Activated gamma-delta T cell treated with anti-CD3 and anti-CD28 coated beads, Interleukin-2, amount 50 U/mL, for 16 hours (primary cell): ENCODE results near the gene PPP1R13B.
"Not testable (repeated sequence)": the region's sequence is repeated elsewhere in the genome, so short reads cannot be mapped to it uniquely, and the experiment has no call there.

ENCODE experiments used
- DNase-seq: peaks from one replicate; pipeline ENCODE4 v3.0.0-alpha.2; 2020; ENCODE audit warnings: low read depth

The PPP1R13B gene

GRCh38 chr14:103832046-103832445, 15.3 kb downstream of the PPP1R13B start:
- DNase-seq, result no peak

DNA sequence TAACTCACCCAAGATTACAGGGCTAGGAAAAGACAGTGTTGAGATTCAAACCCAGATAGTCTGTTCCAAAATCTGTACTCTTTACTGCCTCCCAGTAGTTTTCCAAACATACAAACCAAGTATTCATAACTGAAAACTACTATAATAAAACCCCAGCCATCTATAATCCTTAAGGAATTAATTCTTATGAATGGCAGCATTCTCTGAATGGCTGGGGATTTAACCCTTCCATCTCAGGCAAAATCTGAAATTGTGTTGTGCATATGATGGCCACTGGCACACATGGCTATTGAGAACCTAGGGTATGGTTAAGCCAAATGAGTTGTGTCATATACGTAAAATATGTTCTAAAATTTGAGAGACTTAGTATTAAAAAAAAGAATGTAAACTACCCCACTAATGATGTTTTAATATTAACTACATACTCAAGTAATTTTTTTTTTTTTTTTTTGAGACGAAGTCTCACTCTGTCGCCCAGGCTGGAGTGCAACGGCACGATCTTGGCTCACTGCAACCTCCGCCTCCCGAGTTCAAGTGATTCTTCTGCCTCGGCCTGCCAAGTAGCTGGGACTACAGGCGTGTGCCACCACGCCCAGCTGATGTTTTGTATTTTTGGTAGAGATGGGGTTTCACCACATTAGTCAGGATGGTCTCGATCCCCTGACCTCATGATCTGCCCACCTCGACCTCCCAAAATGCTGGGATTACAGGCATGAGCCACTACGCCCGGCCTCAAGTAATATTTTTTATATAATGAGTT, 16.7 kb downstream of the PPP1R13B start:
- DNase-seq, result no peak

DNA sequence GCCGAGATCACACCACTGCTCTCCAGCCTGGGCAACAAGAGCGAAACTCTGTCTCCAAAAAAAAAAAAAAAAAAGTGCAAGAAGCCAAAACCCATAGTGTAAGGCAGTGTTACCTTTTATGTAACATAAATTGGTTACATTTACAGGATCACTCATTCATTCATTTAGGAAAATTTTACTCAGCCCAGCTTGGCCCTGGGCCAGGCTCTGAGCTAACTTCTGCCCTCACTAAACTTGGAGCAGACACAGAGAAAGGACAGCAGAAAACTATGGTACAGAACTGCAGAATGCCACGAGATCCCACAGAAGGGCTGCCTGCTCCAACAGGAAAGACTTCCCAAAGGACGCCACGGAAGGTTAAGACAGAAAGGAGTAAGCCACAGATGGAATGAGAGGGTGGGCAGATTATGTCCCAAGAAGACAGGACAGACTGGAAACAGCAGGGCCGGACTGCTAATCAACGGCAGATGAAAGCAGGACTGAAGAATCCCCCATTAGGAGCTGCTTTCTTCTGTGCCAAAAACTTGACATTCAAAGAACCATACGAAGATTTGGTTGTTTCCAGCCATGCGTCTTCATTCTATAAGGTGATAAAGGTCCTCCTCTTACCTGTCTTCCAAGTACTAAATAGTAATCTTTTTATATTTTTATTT, 18.9 kb downstream of the PPP1R13B start:
- no peak for DNase-seq

DNA sequence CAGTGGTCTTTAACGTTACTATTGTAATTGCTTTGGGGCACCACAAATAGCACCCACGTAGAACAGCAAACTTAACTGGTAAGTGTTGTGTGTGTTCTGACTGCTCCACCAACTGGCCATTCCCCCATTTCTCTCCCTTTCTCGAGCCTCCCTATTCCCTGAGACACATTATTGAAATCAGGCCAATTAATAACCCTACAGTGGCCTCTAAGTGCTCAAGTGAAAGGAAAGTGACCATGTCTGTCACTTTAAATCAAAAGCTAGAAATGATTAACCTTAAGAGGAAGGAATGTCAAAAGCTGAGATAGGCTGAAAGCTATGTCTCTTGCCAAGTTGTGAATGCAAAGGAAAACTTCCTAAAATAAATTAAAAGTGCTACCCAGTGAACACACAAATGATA, 22.3 kb downstream of the PPP1R13B start:
- no peak for DNase-seq

DNA sequence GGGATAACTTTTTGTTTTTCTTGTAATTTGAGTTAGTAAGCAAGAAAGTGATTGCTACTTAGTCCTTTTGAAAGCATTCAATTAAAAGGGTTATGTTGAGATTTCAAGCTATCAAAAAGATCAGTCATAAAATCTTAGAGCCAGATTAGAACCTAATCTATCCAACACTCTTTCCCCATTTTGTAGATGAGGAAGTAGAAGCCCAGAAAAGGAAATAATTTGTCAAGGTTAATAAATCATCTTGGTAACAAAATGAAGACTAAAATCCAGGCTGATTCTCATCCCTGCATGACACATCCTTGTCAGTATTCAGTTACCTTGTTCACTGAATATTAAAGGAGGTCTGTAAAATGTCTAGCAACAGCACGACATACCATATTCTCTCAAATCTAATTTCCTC, 26.5 kb downstream of the PPP1R13B start:
- no peak for DNase-seq

DNA sequence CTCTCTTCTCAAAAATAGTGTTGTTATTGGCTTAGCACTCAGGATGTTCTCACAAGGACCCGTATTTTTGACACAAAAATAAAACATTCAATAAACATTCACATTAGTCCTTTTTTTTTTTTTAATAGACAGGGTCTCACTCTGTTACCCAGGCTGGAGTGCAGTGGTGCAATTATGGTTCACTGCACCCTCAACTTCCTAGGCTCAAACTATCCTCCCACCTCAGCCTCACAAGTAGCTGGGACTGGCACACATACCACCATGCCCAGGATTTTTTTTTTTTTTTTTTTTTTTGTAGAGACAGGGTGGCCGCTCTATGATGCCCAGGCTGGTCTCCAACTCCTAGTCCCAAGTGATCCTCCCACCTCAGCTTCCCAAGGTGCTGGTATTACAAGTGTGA, 27.0 kb downstream of the PPP1R13B start:
- no peak for DNase-seq

DNA sequence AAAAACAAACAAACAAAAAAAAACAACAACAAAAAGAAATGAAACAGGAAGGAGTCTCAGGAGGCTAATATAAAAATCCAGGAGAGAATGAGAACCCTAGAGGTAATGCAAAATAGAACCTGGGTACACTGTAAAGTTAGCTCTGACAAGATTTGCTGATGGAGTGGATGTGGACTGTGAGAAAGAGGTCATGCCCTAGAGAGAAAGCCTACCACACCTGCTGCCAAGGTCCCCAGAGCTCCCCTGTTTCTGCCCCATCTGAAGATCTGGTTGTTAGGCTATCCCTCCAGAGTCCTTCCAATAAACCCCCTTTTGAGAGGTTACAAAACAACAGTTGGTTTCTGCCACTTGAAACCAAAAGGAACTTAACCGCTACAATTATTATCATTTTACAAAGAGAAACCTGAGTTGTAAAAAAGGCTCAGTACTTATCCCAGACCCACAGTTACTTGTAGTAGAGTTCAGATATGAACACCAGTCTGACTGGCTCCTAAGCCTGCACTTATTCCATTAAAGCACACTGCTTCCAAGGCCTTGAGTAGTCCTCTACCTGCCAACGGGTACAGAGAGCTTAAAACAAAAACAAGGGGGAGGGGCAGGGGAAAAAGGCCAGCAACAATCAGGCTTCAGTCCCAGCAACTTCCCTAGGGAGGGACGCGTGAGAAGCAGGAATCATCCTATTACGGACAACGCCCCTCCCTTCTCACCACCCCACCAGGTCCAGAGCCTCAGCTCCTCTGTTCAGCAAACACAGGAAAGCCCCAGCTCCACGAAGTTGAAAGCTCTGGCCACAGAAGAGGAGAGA, 27.7 kb downstream of the PPP1R13B start:
- DNase-seq, result no peak

DNA sequence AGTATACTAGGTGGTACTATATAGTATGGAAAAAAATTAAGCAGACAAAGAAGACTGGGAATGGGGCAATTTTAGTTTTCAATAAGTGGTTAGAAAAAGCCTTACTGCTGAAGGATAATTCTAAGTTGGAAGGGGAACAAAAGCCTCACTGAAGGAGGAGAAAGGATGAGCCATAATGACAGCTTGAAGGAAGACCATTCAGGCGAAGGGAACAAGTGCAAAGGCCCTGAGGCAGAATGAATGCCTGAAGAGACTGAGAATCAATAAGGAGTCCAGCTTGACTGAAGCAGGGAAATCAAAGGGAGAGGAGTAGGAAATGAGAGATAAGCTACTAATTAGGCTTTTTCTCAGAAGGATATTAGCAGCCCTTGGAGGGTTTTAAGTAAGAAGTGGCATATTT, 28.5 kb downstream of the PPP1R13B start:
- no peak for DNase-seq

- no peak for DNase-seq
Measured at GRCh38 chr14:103818422-103818821, 29.0 kb downstream of the PPP1R13B start.

- DNase-seq, result no peak
Measured at GRCh38 chr14:103817595-103817994, 29.8 kb downstream of the PPP1R13B start.

- no peak for DNase-seq
Measured at GRCh38 chr14:103816991-103817390, 30.4 kb downstream of the PPP1R13B start.

DNA sequence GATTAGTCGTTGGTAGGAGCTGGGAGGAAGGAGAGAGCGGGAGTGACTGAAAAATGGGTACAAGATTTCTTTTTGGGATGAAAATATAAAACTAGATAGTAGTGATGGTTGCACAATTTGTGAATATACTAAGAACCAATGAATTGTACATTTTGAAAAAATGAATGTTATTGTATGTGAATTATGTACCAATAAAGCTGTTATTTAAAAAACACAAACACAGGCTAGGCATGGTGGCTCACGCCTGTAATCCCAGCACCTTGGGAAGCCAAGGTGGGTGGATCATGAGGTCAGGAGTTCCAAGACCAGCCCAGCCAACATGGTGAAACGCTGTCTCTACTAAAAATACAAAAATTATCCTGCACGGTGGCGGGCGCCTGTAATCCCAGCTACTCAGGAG, 32.1 kb downstream of the PPP1R13B start:
- no peak for DNase-seq

GRCh38 chr14:103811189-103811588, 36.2 kb downstream of the PPP1R13B start:
- no peak for DNase-seq

DNA sequence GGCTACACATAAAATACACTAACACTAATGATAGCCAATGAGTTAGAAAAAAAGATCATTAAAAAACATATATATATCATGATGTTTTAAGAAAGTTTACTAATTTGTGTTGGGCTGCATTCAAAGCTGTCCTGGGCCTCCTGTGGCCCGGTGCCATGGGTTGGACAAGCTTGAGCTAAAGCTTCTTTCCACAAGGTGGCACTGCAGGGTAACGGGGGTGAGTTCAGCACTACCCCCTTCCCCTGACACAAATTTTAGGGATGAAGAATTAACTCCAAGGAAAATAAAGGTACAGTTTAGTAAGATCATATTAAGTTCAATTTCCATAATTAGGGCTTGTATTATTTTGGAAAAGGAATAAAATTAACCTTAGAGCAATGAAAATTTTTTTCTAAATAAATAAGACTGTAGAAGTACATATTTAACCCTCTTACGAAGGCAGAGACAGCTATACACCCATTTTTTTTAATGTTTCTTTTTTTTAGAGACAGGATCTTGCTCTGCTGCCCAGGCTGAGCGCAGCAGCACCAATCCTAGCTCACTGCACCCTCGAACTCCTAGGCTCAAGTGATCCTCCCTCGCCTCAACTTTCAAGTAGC, 38.9 kb downstream of the PPP1R13B start:
- DNase-seq, result peak; percentile 54

- DNase-seq, result no peak
Measured at GRCh38 chr14:103806805-103807204, 40.6 kb downstream of the PPP1R13B start.

DNA sequence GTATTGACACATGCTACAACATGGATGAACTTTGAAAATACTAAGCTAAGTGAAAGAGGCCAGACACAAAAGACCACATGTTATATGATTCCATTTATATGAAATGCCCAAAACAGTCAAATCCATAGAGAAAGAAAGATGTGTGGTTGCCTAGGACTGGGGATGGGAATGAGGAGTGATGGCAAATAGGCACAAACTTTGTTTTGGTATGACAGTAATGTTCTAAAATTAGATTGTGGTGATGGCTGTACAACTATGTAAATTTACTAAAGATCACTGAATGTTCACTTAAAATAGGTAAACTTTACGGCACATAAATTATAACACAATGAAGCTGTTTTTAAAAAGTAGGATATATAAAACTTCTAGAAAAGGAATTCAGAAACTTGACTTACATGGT, 41.7 kb downstream of the PPP1R13B start:
- DNase-seq, result no peak

DNA sequence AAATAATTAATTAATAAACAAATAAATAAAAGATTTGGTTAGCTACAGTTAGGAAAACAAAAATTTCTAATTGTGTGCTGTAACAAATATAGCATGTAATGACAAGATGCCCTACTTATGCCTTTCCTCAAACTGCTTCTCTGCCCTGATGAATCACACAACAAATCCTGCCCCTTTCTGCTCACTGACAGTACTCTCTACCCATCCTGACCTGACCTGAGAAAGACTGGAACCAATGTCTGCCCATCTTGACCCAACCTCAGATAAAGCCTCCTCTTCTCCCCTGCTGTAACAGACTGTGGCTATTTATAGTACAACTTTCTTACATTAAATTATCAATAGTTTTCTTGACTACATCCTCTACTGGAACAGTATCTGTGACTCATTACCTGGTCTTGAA, 43.7 kb downstream of the PPP1R13B start:
- DNase-seq, result no peak

DNA sequence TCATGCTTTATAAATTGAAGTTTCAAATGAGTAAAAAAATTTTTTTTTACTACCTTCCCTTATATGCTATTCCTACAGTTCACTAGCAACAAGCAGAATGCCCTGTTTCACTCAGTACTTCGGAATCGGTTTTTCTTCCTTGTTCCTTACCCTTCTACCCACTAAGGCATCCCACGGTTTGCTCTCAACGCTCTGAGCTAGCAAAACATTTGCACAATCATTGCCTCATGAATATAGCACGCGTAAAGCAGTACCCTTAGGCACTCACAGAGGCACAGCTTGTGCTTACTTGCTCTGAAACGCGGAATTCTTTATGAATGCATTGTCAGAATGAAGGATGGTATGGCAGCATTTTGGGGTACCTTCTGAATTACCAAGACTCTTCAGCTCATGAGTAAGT, 45.0 kb downstream of the PPP1R13B start:
- no peak for DNase-seq

GRCh38 chr14:103801459-103801858, 45.9 kb downstream of the PPP1R13B start:
- DNase-seq, result no peak

DNA sequence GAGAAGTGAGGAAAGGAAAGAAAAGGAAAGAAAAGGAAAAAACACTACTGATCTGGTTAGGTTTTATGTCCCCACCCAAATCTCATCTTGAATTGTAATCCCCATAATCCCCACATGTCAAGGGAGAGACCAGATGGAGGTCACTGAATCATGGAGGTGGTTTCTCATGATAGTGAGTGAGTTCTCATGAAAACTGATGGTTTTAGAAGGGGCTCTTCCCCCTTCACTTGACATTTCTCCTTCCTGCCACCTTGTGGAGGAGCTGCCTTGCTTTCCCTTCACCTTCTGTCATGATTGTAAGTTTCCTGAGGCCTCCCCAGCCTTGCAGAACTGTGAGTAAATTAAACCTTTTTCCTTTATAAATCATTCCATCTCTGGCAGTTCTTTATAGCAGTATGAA, 54.2 kb downstream of the PPP1R13B start:
- DNase-seq, result not testable (repeated sequence)

DNA sequence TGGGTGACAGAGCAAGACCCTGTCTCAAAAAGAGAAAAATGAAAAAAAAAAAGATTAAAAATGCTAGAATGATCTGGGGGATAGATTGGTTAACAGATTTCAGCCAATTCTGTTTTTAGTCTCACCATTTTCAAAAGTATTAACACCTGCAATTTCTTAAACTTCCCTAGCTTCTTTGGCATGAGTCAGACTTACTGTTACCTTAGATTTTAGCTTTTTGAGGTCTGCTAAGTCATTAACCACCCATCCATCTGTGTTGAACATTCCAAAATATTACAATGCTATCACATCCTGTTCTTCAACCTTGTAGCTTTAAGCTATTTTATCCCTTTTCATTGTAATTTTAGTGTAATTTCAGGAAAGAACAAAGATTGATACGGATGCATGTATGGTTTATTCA, 59.3 kb downstream of the PPP1R13B start:
- DNase-seq, result no peak

DNA sequence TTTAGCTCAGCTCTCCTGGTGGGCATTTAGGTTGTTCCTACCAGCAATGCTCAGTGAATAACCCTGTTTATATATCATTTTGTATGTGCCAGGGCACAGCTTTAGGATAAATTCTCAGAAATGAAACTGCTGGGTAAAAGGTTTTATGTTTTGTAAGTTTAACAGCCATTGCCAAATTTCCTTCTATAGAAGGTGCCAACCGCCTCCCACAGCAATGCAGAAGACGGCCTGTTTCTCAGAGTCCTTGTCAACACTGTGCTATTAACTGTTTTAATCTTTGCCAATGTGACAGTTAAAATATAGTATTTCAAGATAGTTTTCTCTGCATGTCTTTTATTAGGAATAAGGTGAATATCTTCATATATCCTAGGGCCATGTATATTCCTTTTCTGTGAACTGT, 65.0 kb downstream of the PPP1R13B start:
- DNase-seq, result no peak

DNA sequence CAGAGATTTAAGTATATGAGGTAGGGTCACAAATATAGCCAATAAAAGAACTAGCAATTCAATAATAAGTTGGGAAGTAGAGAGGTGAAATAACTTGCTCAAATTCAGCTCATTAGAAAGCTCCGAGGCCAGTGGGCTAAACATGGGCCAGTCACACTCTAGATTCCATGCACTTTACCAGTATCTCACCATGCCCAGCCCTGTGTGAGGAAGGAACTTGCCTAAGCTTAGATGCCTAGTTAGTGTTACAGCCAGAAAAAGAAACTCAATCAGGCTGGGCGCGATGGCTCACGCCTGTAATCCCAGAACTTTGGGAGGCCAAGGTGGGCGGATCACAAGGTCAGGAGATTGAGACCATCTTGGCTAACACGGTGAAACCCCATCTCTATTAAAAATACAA, 71.1 kb downstream of the PPP1R13B start:
- not testable (repeated sequence) for DNase-seq
